Measurements from ENCODE around the gene RASAL2.

RASAL2 gene

DNA sequence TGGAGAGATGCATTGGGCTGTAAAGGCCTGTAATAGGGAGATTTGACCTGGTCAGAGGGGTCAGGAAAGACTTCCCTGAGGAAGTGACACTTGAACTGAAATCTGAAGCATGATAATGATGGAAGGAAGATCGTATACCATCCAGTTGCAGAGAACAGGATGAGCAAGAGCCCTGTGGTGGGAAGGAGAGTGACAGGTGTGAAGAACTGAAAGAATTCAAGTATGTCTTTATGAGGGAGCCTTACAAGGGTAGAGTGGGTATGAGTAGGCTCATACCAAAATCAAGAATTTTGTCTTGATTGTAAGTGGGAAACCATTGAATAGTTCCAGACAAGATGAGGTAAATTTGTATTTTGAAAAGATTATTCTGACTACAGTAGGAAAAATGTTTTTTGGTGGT is 129.4 kb downstream of the RASAL2 start:
- no peaks in the 10 kb centered on the region for H3K79me2 ChIP-seq (ENCODE audit: insufficient read depth, low read length)
- H3K4me3 ChIP-seq (ENCODE audit: low read length, poor library complexity, severe bottlenecking), result no peak overlapping the region
- H3K9ac ChIP-seq (ENCODE audit: low read depth, low read length, poor library complexity, severe bottlenecking), result no peak overlapping the region
- no peaks in the 10 kb centered on the region for H3K36me3 ChIP-seq (ENCODE audit: insufficient read depth, low read length)
- H2AFZ ChIP-seq (ENCODE audit: low read length), result no peak overlapping the region
- no peaks in the 10 kb centered on the region for H3K9me3 ChIP-seq (ENCODE audit: insufficient read depth, low read depth, low read length)
- H3F3A ChIP-seq (ENCODE audit: low read depth), result no peaks in the 10 kb centered on the region
- TF ChIP-seq, protein P1, sequence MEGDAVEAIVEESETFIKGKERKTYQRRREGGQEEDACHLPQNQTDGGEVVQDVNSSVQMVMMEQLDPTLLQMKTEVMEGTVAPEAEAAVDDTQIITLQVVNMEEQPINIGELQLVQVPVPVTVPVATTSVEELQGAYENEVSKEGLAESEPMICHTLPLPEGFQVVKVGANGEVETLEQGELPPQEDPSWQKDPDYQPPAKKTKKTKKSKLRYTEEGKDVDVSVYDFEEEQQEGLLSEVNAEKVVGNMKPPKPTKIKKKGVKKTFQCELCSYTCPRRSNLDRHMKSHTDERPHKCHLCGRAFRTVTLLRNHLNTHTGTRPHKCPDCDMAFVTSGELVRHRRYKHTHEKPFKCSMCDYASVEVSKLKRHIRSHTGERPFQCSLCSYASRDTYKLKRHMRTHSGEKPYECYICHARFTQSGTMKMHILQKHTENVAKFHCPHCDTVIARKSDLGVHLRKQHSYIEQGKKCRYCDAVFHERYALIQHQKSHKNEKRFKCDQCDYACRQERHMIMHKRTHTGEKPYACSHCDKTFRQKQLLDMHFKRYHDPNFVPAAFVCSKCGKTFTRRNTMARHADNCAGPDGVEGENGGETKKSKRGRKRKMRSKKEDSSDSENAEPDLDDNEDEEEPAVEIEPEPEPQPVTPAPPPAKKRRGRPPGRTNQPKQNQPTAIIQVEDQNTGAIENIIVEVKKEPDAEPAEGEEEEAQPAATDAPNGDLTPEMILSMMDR (conservative IDR thresholded peaks at IDR 0.05; ENCODE audit: low read length), result no peak
- TF ChIP-seq EZH2phosphoT487 (IDR thresholded peaks at IDR 0.05; ENCODE audit: borderline replicate concordance), result no peak
- no peaks in the 10 kb centered on the region for H4K20me1 ChIP-seq (ENCODE audit: insufficient read depth, low read length, poor library complexity, severe bottlenecking)
- no peaks in the 10 kb centered on the region for H3K4me1 ChIP-seq (ENCODE audit: insufficient read depth, low read length, poor library complexity, severe bottlenecking)
- H3K9me2 ChIP-seq (replicated peaks; ENCODE audit: low read depth, low read length), result no peaks in the 10 kb centered on the region
- H3K4me2 ChIP-seq (ENCODE audit: low read depth, low read length, poor library complexity, severe bottlenecking), result no peak overlapping the region
- H3K27me3 ChIP-seq (ENCODE audit: insufficient read depth, low read length, poor library complexity, severe bottlenecking), result no peaks in the 10 kb centered on the region

DNA sequence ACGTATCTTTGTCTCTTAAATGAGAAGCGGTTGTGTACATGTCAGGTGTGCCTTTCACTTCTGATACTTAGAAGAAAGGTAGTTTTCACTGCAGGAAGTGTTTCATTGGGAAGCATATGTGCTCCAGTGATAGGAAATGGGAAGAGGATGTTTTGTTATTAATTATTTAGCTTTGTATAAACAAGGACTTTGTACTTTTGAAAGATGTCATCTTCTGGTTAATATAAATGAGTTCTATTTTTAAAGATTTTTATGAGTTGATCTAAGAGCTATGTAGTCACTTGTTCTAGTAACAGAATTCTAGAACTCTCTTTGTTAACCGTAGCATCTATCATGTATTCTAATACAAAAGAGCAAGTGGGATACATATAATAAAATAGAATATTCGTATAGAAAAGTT is 130.5 kb downstream of the RASAL2 start:
- Histone ChIP-seq H3K9me2 (replicated peaks; ENCODE audit: low read depth, low read length) (no peaks in the 10 kb centered on the region), H3K79me2 (ENCODE audit: insufficient read depth, low read length) (no peaks in the 10 kb centered on the region), H3K36me3 (ENCODE audit: insufficient read depth, low read length) (no peaks in the 10 kb centered on the region), H3K4me3 (ENCODE audit: low read length, poor library complexity, severe bottlenecking) (no peak overlapping the region), H3K4me1 (ENCODE audit: insufficient read depth, low read length, poor library complexity, severe bottlenecking) (no peaks in the 10 kb centered on the region), H3K27me3 (ENCODE audit: insufficient read depth, low read length, poor library complexity, severe bottlenecking) (no peaks in the 10 kb centered on the region), H3F3A (ENCODE audit: low read depth) (no peaks in the 10 kb centered on the region), H3K9me3 (ENCODE audit: insufficient read depth, low read depth, low read length) (no peaks in the 10 kb centered on the region), H2AFZ (ENCODE audit: low read length) (no peak overlapping the region), H4K20me1 (ENCODE audit: insufficient read depth, low read length, poor library complexity, severe bottlenecking) (no peaks in the 10 kb centered on the region), H3K9ac (ENCODE audit: low read depth, low read length, poor library complexity, severe bottlenecking) (no peak overlapping the region), H3K4me2 (ENCODE audit: low read depth, low read length, poor library complexity, severe bottlenecking) (no peak overlapping the region)
- TF ChIP-seq, protein P1 (conservative IDR thresholded peaks at IDR 0.05; ENCODE audit: low read length), result no peak
- no peak for TF ChIP-seq EZH2phosphoT487 (IDR thresholded peaks at IDR 0.05; ENCODE audit: borderline replicate concordance)

DNA sequence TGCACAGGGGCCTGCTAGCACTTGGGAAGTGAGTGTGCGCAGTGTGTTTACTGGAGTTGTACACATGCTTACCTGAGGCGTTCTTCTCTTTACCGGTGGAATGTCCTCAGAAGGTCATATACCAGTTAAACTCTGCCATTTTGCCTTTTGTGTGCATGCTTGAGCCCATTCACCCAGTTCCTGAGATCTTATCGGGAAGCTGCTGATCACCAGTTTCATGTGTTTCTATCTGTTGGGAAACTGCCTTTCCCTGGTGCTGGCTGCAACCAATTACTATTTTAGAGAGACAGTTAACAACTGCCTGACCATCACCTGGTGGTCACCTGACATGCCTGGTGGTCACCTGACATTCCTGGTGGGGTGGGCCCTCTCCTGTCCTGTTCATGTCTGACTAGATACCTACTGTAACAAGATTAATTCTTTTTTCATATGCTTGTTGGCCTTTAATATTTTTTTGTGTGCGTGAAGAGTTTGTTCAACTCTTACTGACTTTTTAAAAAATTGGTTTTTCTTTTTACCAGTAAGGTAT is 137.0 kb downstream of the RASAL2 start:
- Histone ChIP-seq H4K20me1 (ENCODE audit: insufficient read depth, low read length, poor library complexity, severe bottlenecking) (no peaks in the 10 kb centered on the region), H2AFZ (ENCODE audit: low read length) (no peak overlapping the region), H3F3A (ENCODE audit: low read depth) (no peaks in the 10 kb centered on the region), H3K4me1 (ENCODE audit: insufficient read depth, low read length, poor library complexity, severe bottlenecking) (no peaks in the 10 kb centered on the region), H3K36me3 (ENCODE audit: insufficient read depth, low read length) (no peaks in the 10 kb centered on the region), H3K79me2 (ENCODE audit: insufficient read depth, low read length) (no peaks in the 10 kb centered on the region), H3K4me3 (ENCODE audit: low read length, poor library complexity, severe bottlenecking) (no peak overlapping the region), H3K4me2 (ENCODE audit: low read depth, low read length, poor library complexity, severe bottlenecking) (no peak overlapping the region), H3K9me3 (ENCODE audit: insufficient read depth, low read depth, low read length) (no peaks in the 10 kb centered on the region), H3K27me3 (ENCODE audit: insufficient read depth, low read length, poor library complexity, severe bottlenecking) (no peaks in the 10 kb centered on the region), H3K9ac (ENCODE audit: low read depth, low read length, poor library complexity, severe bottlenecking) (no peak overlapping the region), H3K9me2 (replicated peaks; ENCODE audit: low read depth, low read length) (no peaks in the 10 kb centered on the region)
- TF ChIP-seq, protein P1 (conservative IDR thresholded peaks at IDR 0.05; ENCODE audit: low read length), result no peak
- no peak for TF ChIP-seq EZH2phosphoT487 (IDR thresholded peaks at IDR 0.05; ENCODE audit: borderline replicate concordance)

Data from Loucy (cell line).